ENCODE data around the gene C22orf39.
"Not testable (repeated sequence)": the region's sequence is repeated elsewhere in the genome, so short reads cannot be mapped to it uniquely, and the experiment has no call there.

Gene C22orf39

DNA sequence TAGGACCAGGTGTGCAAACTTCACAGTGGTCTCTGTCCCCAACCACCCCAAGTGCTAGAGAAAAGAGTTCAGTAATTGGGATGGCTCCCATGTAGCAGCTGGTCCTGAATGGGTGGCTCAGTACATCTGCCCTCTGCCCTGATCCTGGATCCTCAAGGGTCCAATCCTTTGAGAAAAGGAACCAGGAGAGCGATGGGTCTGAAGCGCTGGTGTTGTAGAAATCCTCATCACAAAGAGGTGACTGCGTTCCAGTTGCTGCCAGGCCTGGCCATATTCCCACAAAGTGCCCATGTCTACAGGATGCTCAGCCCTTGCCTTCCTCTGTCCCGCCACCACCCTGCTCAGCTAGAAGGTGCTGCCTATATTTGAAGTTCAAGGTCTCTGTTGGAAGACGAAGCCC lies 6.2 kb upstream of the C22orf39 start:
- DNase-seq (ENCODE audit: low read depth in 2 of 2): no peak

GRCh38 chr22:19451570-19451969 lies 4.1 kb upstream of the C22orf39 start:
- DNase-seq (ENCODE audit: low read depth in 2 of 2): no peak

DNA sequence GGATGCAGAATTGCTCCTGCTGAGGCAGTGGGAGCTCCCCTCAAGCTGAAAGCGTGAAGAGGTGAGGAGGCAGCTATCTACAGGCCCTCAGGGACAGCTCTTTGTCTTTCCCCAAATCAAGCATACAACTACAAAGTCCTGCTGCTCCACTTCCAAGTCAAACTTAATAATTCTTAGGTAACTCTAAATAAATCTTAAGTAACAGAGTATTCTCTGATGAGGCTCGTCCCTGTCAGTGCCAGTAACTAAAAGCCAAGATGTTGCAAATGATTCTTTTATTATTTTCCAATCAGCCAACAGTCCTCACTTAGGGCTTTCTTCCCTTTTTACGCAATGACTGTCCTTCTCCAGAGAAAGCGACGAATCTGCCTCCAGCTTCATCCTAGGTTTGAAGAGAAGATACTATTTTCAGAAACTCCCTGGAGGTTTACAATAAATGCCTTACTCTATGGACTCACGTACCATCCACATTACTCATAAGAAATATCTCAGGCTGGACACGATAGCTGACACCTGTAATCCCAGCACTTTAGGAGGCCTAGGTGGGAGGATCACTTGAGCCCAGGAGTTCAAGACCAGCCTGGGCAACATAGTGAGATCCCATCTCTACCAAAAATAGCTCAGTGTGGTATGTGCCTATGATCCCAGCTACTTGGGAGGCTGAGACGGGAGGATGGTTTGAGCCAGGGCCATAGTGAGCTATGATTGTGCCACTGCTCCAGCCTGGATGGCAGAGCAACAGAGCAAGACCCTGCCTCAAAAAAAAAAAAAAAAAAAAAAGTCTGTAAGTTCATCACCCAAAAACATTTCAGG lies 3.1 kb upstream of the C22orf39 start:
- DNase-seq (ENCODE audit: low read depth in 2 of 2): no peak

DNA sequence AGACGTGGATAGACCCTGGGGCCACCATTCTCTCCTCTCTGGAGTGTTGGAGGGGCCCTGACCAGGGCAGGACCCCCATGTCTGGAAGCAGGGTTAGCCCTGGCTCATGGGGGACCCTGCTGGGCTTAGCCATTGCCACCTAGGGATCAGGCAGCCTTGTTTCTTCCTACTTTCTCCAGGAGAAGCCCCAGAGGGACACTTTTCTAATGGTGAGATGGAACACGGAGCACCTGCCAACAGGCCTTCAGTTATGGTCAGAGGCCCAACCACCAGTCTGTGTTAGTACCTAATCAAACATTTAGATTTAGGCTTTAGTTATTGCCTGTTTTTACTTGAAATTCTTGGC lies 1.9 kb upstream of the C22orf39 start:
- DNase-seq (ENCODE audit: low read depth in 2 of 2): no peak

DNA sequence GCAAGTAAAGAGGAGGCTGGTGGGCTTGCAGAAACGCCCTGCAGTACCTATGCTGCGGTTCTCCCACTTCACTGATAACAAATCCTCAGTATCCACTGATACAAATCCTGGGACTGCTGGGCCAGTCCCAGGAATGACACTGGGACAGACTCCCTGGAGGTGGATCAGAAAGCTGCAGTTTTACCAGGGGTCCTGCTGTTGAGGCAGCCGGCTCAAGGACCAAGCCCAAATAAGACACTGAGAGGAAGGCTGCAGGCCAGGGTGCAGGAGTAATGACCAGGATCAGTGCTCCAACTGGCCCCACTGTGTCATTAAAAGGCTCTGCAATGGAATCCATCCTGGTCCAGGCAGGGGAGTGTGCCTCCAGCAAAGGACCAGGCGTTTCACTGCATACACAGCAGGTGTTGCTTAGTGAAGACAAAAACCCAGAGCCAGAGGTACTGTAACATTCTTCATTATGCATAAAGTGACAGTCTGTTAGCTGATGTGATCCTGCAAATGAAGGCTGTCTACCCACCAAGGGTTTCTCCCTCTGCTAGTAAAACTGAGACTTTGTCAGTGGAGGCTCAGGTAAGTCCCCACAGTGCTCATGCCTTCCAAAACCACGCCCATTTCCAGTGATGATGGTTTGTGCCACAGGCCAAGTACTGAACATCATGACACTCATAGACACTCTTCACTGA lies 1.4 kb upstream of the C22orf39 start:
- peak in 1 of 2 donors; percentile 24 for DNase-seq (ENCODE audit: low read depth in 2 of 2)

GRCh38 chr22:19448076-19448607 lies 631 bp upstream of the C22orf39 start:
- DNase-seq (ENCODE audit: low read depth in 2 of 2): no peak

- no peak for DNase-seq (ENCODE audit: low read depth in 2 of 2)
Observed at GRCh38 chr22:19446603-19447329, 745 bp downstream of the C22orf39 start.

DNA sequence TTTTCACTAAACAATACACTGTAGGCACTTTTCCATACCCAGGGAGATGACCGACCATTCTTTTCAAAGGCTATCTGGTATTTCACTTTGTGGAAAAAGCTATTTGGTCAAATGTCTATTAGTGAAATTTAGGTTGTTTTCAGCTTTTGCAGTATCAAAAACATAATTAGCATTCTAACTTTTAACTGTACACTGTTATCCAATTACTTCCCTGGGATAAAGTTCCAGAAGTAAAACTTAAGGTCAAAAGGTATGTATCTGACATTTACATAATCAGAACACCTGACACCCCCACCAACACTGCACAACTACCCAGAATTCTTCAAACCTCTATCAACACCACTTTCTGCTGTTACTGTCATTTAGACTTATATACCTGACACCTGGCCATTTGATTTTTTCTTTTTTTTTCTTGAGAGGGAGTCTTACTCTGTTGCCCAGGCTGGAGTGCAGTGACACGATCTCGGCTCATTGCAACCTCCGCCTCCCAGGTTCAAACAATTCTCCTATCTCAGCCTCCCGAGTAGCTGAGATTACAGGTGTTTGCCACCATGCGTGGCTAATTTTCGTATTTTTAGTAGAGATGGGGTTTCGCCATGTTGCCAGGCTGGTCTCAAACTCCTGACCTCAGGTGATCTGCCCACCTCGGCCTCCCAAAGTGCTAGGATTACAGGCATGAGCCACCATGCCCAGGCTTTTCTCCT lies 2.1 kb downstream of the C22orf39 start:
- not testable (repeated sequence) for DNase-seq (ENCODE audit: low read depth in 2 of 2)

DNA sequence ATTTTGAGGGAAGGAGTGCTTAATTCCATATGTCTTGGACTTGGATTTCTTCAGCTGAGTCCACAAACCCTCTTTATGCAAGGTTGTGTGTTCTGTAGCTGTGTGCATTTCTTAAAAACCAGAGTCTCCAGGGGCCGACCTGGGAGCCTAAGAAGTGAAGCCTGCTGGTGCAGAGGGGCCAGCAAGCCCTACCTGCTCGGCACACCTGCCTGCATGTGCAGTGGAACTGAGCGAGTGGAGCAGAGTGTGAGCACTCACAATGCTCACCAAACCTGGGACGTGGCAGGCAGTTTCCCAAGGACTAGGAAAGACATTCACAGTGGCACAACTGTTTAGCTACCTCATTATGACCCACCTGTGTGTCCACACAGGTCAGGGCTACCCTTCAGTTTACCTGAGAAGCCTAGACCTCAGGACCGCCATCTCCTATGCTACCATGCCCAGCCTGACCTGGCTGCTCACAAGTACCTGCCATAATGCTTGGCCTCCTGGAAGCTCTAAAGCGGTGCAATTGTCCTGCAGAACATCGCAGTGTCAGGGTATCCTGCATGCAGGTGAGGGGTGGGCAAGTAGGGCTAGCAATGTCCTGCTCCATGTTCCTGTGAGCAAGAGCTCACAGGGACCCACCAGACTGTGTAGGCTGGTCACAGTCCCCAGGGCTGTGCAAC lies 3.8 kb downstream of the C22orf39 start:
- no peak for DNase-seq (ENCODE audit: low read depth in 2 of 2)

GRCh38 chr22:19442166-19442565 lies 5.3 kb downstream of the C22orf39 start:
- DNase-seq (ENCODE audit: low read depth in 2 of 2): no peak

GRCh38 chr22:19440411-19441195 lies 6.9 kb downstream of the C22orf39 start:
- DNase-seq (ENCODE audit: low read depth in 2 of 2): no peak

DNA sequence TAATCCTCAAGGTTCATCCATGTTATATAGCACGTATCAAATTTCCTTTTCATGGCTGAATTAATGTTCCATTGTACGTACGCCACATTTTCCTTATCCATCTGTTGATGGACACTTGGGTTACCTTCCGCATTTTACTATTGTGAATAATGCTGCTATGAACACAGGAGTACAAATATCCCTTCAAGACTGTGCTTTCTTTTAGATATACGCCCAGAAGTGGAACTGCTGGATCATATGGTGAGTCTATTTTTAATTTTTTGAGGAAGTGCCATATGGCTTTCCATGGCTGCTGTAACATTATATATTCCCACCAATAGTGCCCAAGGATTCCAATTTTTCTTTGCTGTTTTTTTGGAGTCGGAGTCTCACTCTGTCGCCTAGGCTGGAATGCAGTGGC lies 9.2 kb downstream of the C22orf39 start:
- DNase-seq (ENCODE audit: low read depth in 2 of 2): no peak

- DNase-seq (ENCODE audit: low read depth in 2 of 2): not testable (repeated sequence)
Observed at GRCh38 chr22:19436444-19437161, 10.9 kb downstream of the C22orf39 start.

DNA sequence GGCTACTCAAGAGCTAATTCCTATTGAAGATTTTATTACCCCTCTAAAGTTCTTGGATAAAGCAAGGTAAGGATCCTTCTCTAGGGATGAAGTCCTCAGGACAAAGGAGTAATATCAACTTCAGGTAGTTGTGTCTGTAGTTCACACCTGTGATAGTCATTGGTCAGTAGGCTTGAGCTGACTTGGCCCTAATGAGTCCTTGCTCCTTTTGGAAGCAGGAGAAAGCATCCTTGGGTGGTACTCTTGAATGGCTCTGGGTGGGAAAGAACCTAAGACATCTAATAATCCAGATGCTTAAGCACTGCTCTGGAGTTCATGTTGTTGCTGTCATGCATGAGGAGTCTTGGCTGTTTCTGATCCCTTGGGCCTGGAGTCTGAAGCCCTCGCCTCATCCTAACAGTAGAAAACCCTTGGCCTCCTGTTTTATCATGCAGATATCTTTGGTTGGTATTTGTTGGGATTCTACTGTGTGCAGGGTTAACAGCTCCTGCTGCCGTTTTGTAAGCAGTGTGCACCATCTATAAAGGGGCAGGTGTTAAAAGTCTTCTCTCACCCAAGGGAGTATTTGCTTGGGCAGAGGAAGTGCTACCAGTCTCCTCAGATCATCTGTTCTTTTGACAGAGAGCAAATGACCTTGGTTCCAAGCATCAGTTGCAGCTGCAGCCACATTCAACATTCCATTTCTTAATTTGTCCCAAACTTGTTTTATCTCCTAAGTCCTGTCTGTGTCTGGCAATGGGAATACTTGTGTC lies 12.5 kb downstream of the C22orf39 start:
- no peak for DNase-seq (ENCODE audit: low read depth in 2 of 2)

- DNase-seq (ENCODE audit: low read depth in 2 of 2): no peak
Observed at GRCh38 chr22:19434401-19434800, 13.1 kb downstream of the C22orf39 start.

DNA sequence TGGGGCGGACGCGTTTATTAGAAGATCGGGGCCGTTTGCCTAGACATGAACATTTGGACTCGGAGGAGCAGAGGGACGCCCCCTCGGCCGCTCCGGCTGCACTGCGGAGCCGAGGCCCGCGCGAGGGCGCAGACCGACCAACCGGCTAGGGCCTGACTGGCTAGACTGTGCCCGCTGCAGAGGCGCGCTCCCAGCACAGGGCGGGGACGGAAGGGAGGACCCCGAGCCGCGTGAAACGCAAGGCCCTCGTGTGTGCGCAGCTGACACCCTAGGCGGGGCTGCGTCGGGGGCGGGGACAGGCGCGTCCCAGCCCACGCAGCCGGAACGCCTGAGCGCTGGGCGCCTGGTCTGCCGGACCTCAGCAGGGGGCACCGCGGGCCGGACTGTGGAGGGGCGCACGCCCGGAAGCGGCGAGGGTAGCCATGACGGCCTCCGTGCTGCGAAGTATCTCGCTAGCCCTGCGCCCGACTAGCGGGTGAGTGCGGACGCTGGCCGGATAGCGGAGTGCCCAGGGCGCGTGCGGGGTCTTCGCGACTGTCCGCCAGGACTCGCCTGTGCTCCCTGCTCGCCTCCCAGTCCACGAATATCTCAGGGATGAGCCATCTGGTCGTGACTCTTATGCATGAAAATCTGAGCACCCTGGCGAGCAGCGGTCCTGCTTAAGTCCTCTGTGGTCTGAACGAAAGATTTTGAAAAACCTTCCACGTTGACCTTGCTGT lies 15.2 kb downstream of the C22orf39 start, which contains the start of gene MRPL40:
Gene MRPL40 (plus strand): TSS at position 413 of the 719 bp plus-strand sequence. CDS start 10 bp downstream, at position 423.
- DNase-seq (ENCODE audit: low read depth in 2 of 2): peak; percentile 80 to 89

DNA sequence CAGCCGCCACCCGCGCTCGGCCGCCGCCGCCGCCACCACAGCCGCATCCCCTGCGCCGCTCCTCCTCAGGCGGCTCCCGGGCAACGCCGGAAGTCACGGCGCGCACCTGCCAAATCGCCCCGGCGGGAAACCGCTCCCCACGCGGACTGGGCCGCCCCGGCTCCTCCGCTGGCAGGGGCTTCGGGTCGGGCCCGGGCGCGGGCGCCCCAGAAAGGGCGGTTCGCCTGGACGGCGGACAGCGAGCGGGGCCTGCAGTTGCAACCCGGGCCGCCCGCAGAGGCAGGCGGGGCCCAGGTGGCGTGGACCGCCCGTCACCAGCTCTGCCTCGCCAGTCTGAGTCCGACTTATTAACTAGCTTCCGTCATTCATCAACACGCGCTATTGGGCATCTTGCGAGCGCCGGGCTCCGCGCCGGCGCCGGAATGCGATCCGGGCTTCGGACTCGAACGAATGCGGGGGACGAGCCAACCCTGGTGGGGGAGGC lies 15.8 kb downstream of the C22orf39 start, which contains the start of gene HIRA:
Gene HIRA (minus strand): TSS at position 85 of the 484 bp plus-strand sequence. CDS start 257 bp downstream, outside the sequence.
- DNase-seq (ENCODE audit: low read depth in 2 of 2): peak; percentile 84 to 88
